ENCODE results near the gene ACTG1. TPM values are rescaled to one million over a fixed set of nuclear protein-coding genes. Genes with fewer than 3 reads are reported as not detected.
A peak's percentile ranks its signal among the peaks of the same experiment; 100 is the strongest.

The ACTG1 gene
- total RNA-seq, 1 donor from 2014 or later: 1,613 TPM

- H3K36me3 ChIP-seq (ENCODE audit: control insufficient read depth in 3 of 3, insufficient read depth in 3 of 3, low read length in 3 of 3): peaks cover 23 to 33% (median 28%) of the 10 kb centered on the region in 3 donors
- H3K27me3 ChIP-seq (ENCODE audit: control insufficient read depth in 3 of 3, insufficient read depth in 3 of 3, low read length in 3 of 3): no peaks in the 10 kb centered on the region
- peak overlapping the region; percentile 72 to 89 (median 79) for H3K9ac ChIP-seq (ENCODE audit: low read depth in 1 of 3, low read length in 3 of 3)
- H3K4me3 ChIP-seq (ENCODE audit: low read length in 3 of 3): peak overlapping the region; percentile 79 to 88 (median 82)
- H3K4me1 ChIP-seq (ENCODE audit: control insufficient read depth in 3 of 3, insufficient read depth in 3 of 3, low read length in 3 of 3): peaks cover 31 to 59% (median 47%) of the 10 kb centered on the region in 3 donors
- H3K27ac ChIP-seq (ENCODE audit: low read depth, low read length): peak overlapping the region; percentile 65
- H3K9me3 ChIP-seq (ENCODE audit: control insufficient read depth in 3 of 3, low read length in 3 of 3): no peaks in the 10 kb centered on the region
These were observed 40.5 kb upstream of the ACTG1 start for GRCh38 chr17:81553018-81553615.

GRCh38 chr17:81552244-81553017 is 39.8 kb upstream of the ACTG1 start, which contains the start of gene FAAP100:
Gene FAAP100, minus strand, starts transcription at chr17:81552353. Its CDS starts 23 bp downstream, at chr17:81552330.
- H3K4me3 ChIP-seq (ENCODE audit: low read length in 3 of 3): peak within 1 kb of the TSS; percentile 79 to 88 (median 82)
- H3K4me1 ChIP-seq (ENCODE audit: control insufficient read depth in 3 of 3, insufficient read depth in 3 of 3, low read length in 3 of 3): peaks cover 31 to 52% (median 43%) of the 10 kb centered on the region in 3 donors
- H3K27me3 ChIP-seq (ENCODE audit: control insufficient read depth in 3 of 3, insufficient read depth in 3 of 3, low read length in 3 of 3): no peaks in the 10 kb centered on the region
- H3K27ac ChIP-seq (ENCODE audit: low read depth, low read length): peak within 1 kb of the TSS; percentile 65
- peaks cover 18 to 33% (median 31%) of the 10 kb centered on the region in 3 donors for H3K36me3 ChIP-seq (ENCODE audit: control insufficient read depth in 3 of 3, insufficient read depth in 3 of 3, low read length in 3 of 3)
- H3K9me3 ChIP-seq (ENCODE audit: control insufficient read depth in 3 of 3, low read length in 3 of 3): no peaks in the 10 kb centered on the region
- H3K9ac ChIP-seq (ENCODE audit: low read depth in 1 of 3, low read length in 3 of 3): peak within 1 kb of the TSS; percentile 79 to 89 (median 81)

GRCh38 chr17:81551458-81552243 is 39.1 kb upstream of the ACTG1 start:
- H3K4me3 ChIP-seq (ENCODE audit: low read length in 3 of 3): peak overlapping the region; percentile 67 to 88 (median 79)
- no peaks in the 10 kb centered on the region for H3K9me3 ChIP-seq (ENCODE audit: control insufficient read depth in 3 of 3, low read length in 3 of 3)
- peak overlapping the region; percentile 65 for H3K27ac ChIP-seq (ENCODE audit: low read depth, low read length)
- H3K9ac ChIP-seq (ENCODE audit: low read depth in 1 of 3, low read length in 3 of 3): peak overlapping the region; percentile 79 to 89 (median 81)
- H3K27me3 ChIP-seq (ENCODE audit: control insufficient read depth in 3 of 3, insufficient read depth in 3 of 3, low read length in 3 of 3): no peaks in the 10 kb centered on the region
- H3K4me1 ChIP-seq (ENCODE audit: control insufficient read depth in 3 of 3, insufficient read depth in 3 of 3, low read length in 3 of 3): peaks cover 30 to 45% (median 37%) of the 10 kb centered on the region in 3 donors
- peaks cover 20 to 33% (median 30%) of the 10 kb centered on the region in 3 donors for H3K36me3 ChIP-seq (ENCODE audit: control insufficient read depth in 3 of 3, insufficient read depth in 3 of 3, low read length in 3 of 3)

- Histone ChIP-seq H3K27ac (ENCODE audit: low read depth, low read length) (no peak overlapping the region), H3K27me3 (ENCODE audit: control insufficient read depth in 3 of 3, insufficient read depth in 3 of 3, low read length in 3 of 3) (no peaks in the 10 kb centered on the region), H3K9me3 (ENCODE audit: control insufficient read depth in 3 of 3, low read length in 3 of 3) (no peaks in the 10 kb centered on the region), H3K4me1 (ENCODE audit: control insufficient read depth in 3 of 3, insufficient read depth in 3 of 3, low read length in 3 of 3) (peaks cover 25 to 38% (median 30%) of the 10 kb centered on the region in 3 donors), H3K9ac (ENCODE audit: low read depth in 1 of 3, low read length in 3 of 3) (peak overlapping the region in 2 of 3 donors; percentile 79 to 89), H3K4me3 (ENCODE audit: low read length in 3 of 3) (peak overlapping the region; percentile 67 to 88 (median 79)), H3K36me3 (ENCODE audit: control insufficient read depth in 3 of 3, insufficient read depth in 3 of 3, low read length in 3 of 3) (peaks cover 28 to 37% (median 37%) of the 10 kb centered on the region in 3 donors)
These were observed 38.3 kb upstream of the ACTG1 start for GRCh38 chr17:81550830-81551457.

- no peaks in the 10 kb centered on the region for H3K27me3 ChIP-seq (ENCODE audit: control insufficient read depth in 3 of 3, insufficient read depth in 3 of 3, low read length in 3 of 3)
- no peak overlapping the region for H3K9ac ChIP-seq (ENCODE audit: low read depth in 1 of 3, low read length in 3 of 3)
- no peaks in the 10 kb centered on the region for H3K9me3 ChIP-seq (ENCODE audit: control insufficient read depth in 3 of 3, low read length in 3 of 3)
- H3K36me3 ChIP-seq (ENCODE audit: control insufficient read depth in 3 of 3, insufficient read depth in 3 of 3, low read length in 3 of 3): peaks cover 34 to 44% (median 43%) of the 10 kb centered on the region in 3 donors
- no peak overlapping the region for H3K27ac ChIP-seq (ENCODE audit: low read depth, low read length)
- H3K4me3 ChIP-seq (ENCODE audit: low read length in 3 of 3): no peak overlapping the region
- peaks cover 25 to 35% (median 28%) of the 10 kb centered on the region in 3 donors for H3K4me1 ChIP-seq (ENCODE audit: control insufficient read depth in 3 of 3, insufficient read depth in 3 of 3, low read length in 3 of 3)
These were observed 37.7 kb upstream of the ACTG1 start for GRCh38 chr17:81550285-81550684.

GRCh38 chr17:81549826-81550225 is 37.2 kb upstream of the ACTG1 start:
- H3K4me3 ChIP-seq (ENCODE audit: low read length in 3 of 3): no peak overlapping the region
- no peak overlapping the region for H3K27ac ChIP-seq (ENCODE audit: low read depth, low read length)
- no peaks in the 10 kb centered on the region for H3K9me3 ChIP-seq (ENCODE audit: control insufficient read depth in 3 of 3, low read length in 3 of 3)
- peaks cover 25 to 35% (median 28%) of the 10 kb centered on the region in 3 donors for H3K4me1 ChIP-seq (ENCODE audit: control insufficient read depth in 3 of 3, insufficient read depth in 3 of 3, low read length in 3 of 3)
- peaks cover 38 to 48% (median 47%) of the 10 kb centered on the region in 3 donors for H3K36me3 ChIP-seq (ENCODE audit: control insufficient read depth in 3 of 3, insufficient read depth in 3 of 3, low read length in 3 of 3)
- H3K27me3 ChIP-seq (ENCODE audit: control insufficient read depth in 3 of 3, insufficient read depth in 3 of 3, low read length in 3 of 3): no peaks in the 10 kb centered on the region
- H3K9ac ChIP-seq (ENCODE audit: low read depth in 1 of 3, low read length in 3 of 3): no peak overlapping the region

- H3K4me3 ChIP-seq (ENCODE audit: low read length in 3 of 3): no peak overlapping the region
- H3K36me3 ChIP-seq (ENCODE audit: control insufficient read depth in 3 of 3, insufficient read depth in 3 of 3, low read length in 3 of 3): peaks cover 43 to 53% (median 52%) of the 10 kb centered on the region in 3 donors
- H3K27ac ChIP-seq (ENCODE audit: low read depth, low read length): no peak overlapping the region
- no peak overlapping the region for H3K9ac ChIP-seq (ENCODE audit: low read depth in 1 of 3, low read length in 3 of 3)
- no peaks in the 10 kb centered on the region for H3K27me3 ChIP-seq (ENCODE audit: control insufficient read depth in 3 of 3, insufficient read depth in 3 of 3, low read length in 3 of 3)
- H3K4me1 ChIP-seq (ENCODE audit: control insufficient read depth in 3 of 3, insufficient read depth in 3 of 3, low read length in 3 of 3): peaks cover 24 to 33% (median 27%) of the 10 kb centered on the region in 3 donors
- no peaks in the 10 kb centered on the region for H3K9me3 ChIP-seq (ENCODE audit: control insufficient read depth in 3 of 3, low read length in 3 of 3)
These were observed 36.5 kb upstream of the ACTG1 start for GRCh38 chr17:81549031-81549557.

GRCh38 chr17:81547614-81547982 is 35.0 kb upstream of the ACTG1 start:
- Histone ChIP-seq H3K9ac (ENCODE audit: low read depth in 1 of 3, low read length in 3 of 3) (no peak overlapping the region), H3K4me3 (ENCODE audit: low read length in 3 of 3) (no peak overlapping the region), H3K27me3 (ENCODE audit: control insufficient read depth in 3 of 3, insufficient read depth in 3 of 3, low read length in 3 of 3) (no peaks in the 10 kb centered on the region), H3K36me3 (ENCODE audit: control insufficient read depth in 3 of 3, insufficient read depth in 3 of 3, low read length in 3 of 3) (peaks cover 58 to 68% (median 66%) of the 10 kb centered on the region in 3 donors), H3K27ac (ENCODE audit: low read depth, low read length) (no peak overlapping the region), H3K4me1 (ENCODE audit: control insufficient read depth in 3 of 3, insufficient read depth in 3 of 3, low read length in 3 of 3) (peaks cover 11 to 18% (median 12%) of the 10 kb centered on the region in 3 donors), H3K9me3 (ENCODE audit: control insufficient read depth in 3 of 3, low read length in 3 of 3) (no peaks in the 10 kb centered on the region)
